Measurements from ENCODE around the gene PRKAA1. TPM values are rescaled to one million over a fixed set of nuclear protein-coding genes. Genes with fewer than 3 reads are reported as not detected.
"Not testable (repeated sequence)": the region's sequence is repeated elsewhere in the genome, so short reads cannot be mapped to it uniquely, and the experiment has no call there.

PRKAA1 gene
- total RNA-seq, 4 donors from 2014 or later: 66.2 to 86.1 (median 77.9) TPM

DNA sequence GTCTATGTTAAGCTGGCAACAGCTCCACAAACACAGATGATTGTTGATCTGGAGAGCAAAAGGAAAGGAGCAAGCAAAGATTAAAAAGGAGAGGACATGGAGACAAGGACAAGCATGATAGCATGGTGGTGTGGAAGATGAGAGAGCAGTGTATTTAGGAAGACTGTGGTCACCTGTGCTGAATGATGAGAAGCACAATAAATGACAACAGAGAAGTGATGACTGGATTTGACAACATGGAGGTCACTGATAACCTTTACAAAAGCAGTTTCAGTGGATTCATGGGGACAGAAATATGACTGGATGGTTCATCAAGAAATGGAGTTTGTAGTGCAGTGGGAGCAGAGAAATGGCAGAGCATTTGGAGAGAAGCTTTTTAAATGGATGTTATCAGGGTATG lies 62.6 kb downstream of the PRKAA1 start:
- Histone ChIP-seq H3K4me3 (no peak overlapping the region), H3K27ac (no peak overlapping the region), H3K9me3 (peaks cover 0 to 11% (median 0%) of the 10 kb centered on the region in 4 donors), H3K4me1 (peaks cover 0 to 34% (median 18%) of the 10 kb centered on the region in 4 donors), H3K27me3 (no peaks in the 10 kb centered on the region), H3K36me3 (peaks cover 0 to 22% (median 0%) of the 10 kb centered on the region in 3 donors)
- no peak for TF ChIP-seq EP300 (IDR thresholded peaks at IDR 0.05)
- TF ChIP-seq, protein P1, sequence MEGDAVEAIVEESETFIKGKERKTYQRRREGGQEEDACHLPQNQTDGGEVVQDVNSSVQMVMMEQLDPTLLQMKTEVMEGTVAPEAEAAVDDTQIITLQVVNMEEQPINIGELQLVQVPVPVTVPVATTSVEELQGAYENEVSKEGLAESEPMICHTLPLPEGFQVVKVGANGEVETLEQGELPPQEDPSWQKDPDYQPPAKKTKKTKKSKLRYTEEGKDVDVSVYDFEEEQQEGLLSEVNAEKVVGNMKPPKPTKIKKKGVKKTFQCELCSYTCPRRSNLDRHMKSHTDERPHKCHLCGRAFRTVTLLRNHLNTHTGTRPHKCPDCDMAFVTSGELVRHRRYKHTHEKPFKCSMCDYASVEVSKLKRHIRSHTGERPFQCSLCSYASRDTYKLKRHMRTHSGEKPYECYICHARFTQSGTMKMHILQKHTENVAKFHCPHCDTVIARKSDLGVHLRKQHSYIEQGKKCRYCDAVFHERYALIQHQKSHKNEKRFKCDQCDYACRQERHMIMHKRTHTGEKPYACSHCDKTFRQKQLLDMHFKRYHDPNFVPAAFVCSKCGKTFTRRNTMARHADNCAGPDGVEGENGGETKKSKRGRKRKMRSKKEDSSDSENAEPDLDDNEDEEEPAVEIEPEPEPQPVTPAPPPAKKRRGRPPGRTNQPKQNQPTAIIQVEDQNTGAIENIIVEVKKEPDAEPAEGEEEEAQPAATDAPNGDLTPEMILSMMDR (IDR thresholded peaks at IDR 0.05): no peak
- no peak for TF ChIP-seq POLR2A (IDR thresholded peaks at IDR 0.05)
- DNase-seq (ENCODE audit: low spot score in 2 of 2): no peak

DNA sequence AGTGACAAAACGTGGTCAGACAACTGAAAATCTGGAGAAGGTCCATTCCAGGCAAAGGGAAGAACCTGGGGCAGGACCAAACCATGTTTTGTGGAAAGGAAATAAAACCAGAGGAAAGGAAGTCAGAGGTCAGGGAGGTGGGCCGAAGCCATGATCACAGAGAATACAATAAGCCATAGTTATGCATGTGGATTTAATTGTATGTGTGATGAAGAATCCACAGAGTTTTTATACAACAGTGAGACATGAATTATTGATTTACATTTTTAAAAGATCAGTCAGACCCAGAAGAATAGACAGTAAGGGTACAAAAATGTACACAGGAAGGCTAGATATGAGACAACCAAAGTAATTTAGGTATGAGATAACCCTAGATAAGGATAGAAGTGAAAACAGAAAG lies 63.2 kb downstream of the PRKAA1 start:
- Histone ChIP-seq H3K9me3 (peaks cover 0 to 7% (median 0%) of the 10 kb centered on the region in 4 donors), H3K4me3 (no peak overlapping the region), H3K4me1 (peaks cover 0 to 34% (median 18%) of the 10 kb centered on the region in 4 donors), H3K36me3 (peaks cover 0 to 16% (median 0%) of the 10 kb centered on the region in 3 donors), H3K27me3 (no peaks in the 10 kb centered on the region), H3K27ac (no peak overlapping the region)
- TF ChIP-seq, protein P1 (IDR thresholded peaks at IDR 0.05): no peak
- TF ChIP-seq EP300 (IDR thresholded peaks at IDR 0.05) (no peak), POLR2A (IDR thresholded peaks at IDR 0.05) (no peak)
- no peak for DNase-seq (ENCODE audit: low spot score in 2 of 2)
- WGBS, 2 donors: 35 to 39% methylated on average over 2 of the region's 2 CpGs

DNA sequence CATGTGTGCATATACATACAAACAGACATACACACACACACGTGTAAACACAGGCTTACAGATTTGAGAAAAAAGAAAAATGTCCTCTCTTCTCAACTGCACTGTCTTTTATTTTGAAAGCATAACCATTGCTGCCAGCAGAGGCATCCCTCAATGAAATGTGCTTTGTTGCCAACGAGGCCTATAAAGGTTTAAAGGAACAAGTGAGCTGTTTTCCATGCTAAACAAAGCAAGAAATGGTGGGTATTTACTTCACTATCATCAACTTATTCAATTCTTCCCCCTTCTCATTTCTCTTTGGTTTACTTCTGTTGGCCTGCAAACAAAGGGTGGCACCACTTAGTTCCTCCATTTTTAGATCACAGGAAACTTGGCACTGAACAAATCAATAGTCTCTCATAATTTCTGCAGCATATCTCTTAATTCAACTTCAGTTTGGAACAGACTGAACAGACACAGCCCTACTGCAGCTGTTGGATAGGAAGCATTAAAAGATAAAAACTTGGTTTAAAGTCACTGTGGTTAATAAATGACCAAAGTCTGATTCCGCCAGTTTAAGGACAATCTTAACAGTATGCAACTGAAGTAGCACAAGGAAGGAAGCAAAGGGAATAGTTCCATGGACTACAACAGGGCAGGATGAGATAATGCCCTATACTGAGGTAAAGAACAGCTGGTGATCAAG lies 64.2 kb downstream of the PRKAA1 start:
- Histone ChIP-seq H3K27me3 (no peaks in the 10 kb centered on the region), H3K27ac (no peak overlapping the region), H3K4me1 (peaks cover 0 to 34% (median 18%) of the 10 kb centered on the region in 4 donors), H3K36me3 (peaks cover 0 to 9% (median 0%) of the 10 kb centered on the region in 3 donors), H3K4me3 (no peak overlapping the region), H3K9me3 (no peaks in the 10 kb centered on the region)
- no peak for TF ChIP-seq POLR2A (IDR thresholded peaks at IDR 0.05)
- WGBS, 2 donors: 35 to 41% methylated on average over 3 of the region's 3 CpGs
- no peak for DNase-seq (ENCODE audit: low spot score in 2 of 2)

DNA sequence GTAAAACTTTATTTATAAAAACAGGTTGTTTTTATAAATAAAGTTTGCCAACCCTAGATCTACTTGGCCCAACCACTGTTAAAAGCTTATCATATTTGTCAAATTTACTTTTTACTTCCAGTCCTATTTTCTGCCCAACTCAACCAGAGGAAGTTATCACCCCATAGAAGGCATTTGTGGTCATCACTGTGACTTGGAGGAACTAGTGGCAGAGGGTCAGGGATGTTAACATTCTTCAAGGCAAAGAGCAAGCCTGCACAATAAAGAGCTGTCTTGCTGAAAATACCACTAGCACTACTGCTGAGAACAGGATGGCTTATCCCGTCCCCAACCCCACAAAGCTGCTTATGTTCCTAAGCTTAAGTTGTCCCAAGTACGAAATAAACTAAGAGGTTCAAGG lies 64.7 kb downstream of the PRKAA1 start:
- 58 to 64% methylated on average over 2 of the region's 2 CpGs for WGBS, 2 donors
- H3K9me3 ChIP-seq: no peaks in the 10 kb centered on the region
- no peak overlapping the region for H3K27ac ChIP-seq
- TF ChIP-seq POLR2A (IDR thresholded peaks at IDR 0.05) (no peak), EP300 (IDR thresholded peaks at IDR 0.05) (no peak)
- TF ChIP-seq, protein P1 (IDR thresholded peaks at IDR 0.05): no peak
- peaks cover 0 to 34% (median 18%) of the 10 kb centered on the region in 4 donors for H3K4me1 ChIP-seq
- H3K27me3 ChIP-seq: no peaks in the 10 kb centered on the region
- H3K36me3 ChIP-seq: peaks cover 0 to 3% (median 0%) of the 10 kb centered on the region in 3 donors
- no peak overlapping the region for H3K4me3 ChIP-seq
- no peak for DNase-seq (ENCODE audit: low spot score in 2 of 2)

DNA sequence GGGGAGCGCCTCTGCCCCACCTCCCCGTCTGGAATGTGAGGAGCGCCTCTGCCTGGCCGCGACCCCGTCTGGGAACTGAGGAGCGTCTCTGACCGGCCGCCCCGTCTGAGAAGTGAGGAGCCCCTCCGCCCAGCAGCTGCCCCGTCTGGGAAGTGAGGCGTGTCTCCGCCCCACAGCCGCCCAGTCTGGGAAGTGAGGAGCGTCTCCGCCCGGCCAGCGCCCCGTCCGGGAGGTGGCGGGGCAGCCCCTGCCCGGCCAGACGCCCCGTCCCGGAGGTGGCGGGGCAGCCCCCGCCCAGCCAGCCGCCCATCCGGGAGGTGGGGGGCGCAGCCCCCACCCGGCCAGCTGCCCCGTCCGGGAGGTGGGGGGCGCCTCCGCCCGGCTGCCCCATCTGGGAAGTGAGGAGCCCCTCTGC lies 75.7 kb downstream of the PRKAA1 start:
- 94 to 97% methylated on average over 18 to 36 of the region's 37 CpGs for WGBS, 2 donors
- Histone ChIP-seq H3K36me3 (peaks cover 0 to 81% (median 0%) of the 10 kb centered on the region in 3 donors), H3K9me3 (peaks cover 0 to 18% (median 0%) of the 10 kb centered on the region in 4 donors)
- not testable (repeated sequence) for H3K27me3 ChIP-seq; H3K4me3 ChIP-seq; DNase-seq (ENCODE audit: low spot score in 2 of 2); H3K27ac ChIP-seq; H3K4me1 ChIP-seq

DNA sequence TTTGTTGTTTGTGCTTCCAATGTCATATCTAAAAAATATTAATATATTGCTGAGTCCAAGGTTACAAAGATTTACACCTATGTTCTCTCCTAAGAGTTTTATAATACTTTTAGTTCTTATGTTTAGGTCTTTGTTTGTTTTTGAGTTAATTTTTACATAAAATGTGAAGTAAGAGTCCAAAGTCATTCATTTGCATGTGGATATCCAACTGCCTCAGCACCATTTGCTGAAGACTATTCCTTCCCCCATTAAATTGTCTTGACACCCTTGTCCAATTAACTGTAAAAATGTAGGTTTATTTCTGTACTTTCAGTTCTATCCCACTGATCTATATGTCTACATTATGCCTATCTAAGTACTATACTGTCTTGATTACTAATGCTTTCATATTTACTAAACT lies 78.1 kb downstream of the PRKAA1 start:
- peaks cover 0 to 18% (median 0%) of the 10 kb centered on the region in 4 donors for H3K9me3 ChIP-seq
- H3K27me3 ChIP-seq: no peaks in the 10 kb centered on the region
- no peaks in the 10 kb centered on the region for H3K4me1 ChIP-seq
- TF ChIP-seq, protein P1 (IDR thresholded peaks at IDR 0.05): no peak
- TF ChIP-seq POLR2A (IDR thresholded peaks at IDR 0.05): no peak
- TF ChIP-seq EP300 (IDR thresholded peaks at IDR 0.05): no peak
- peaks cover 0 to 76% (median 0%) of the 10 kb centered on the region in 3 donors for H3K36me3 ChIP-seq
- no peak overlapping the region for H3K27ac ChIP-seq
- H3K4me3 ChIP-seq: no peak overlapping the region
- no peak for DNase-seq (ENCODE audit: low spot score in 2 of 2)

Measured in tibial nerve (tissue), 4 donors.